ENCODE results near the gene ARHGAP42. TPM values are rescaled to one million over a fixed set of nuclear protein-coding genes. Genes with fewer than 3 reads are reported as not detected.

Gene ARHGAP42
- total and polyA plus RNA-seq, 4 donors: 3.8 to 17.2 (median 12.0) TPM

GRCh38 chr11:100922121-100922520 lies 235.0 kb downstream of the ARHGAP42 start:
- no peak for TF ChIP-seq GABPA (IDR thresholded peaks at IDR 0.05 in 1 of 2, conservative IDR thresholded peaks at IDR 0.05 in 1 of 2)
- no peak for TF ChIP-seq NR2F2 (IDR thresholded peaks at IDR 0.05)
- TF ChIP-seq FOXA2 (IDR thresholded peaks at IDR 0.05): no peak
- TF ChIP-seq RXRA (IDR thresholded peaks at IDR 0.05): no peak
- TF ChIP-seq RAD21 (IDR thresholded peaks at IDR 0.05): no peak
- no peak for TF ChIP-seq TAF1 (conservative IDR thresholded peaks at IDR 0.05)
- WGBS: 79% methylated on average over 5 of the region's 5 CpGs
- H3K27me3 ChIP-seq (ENCODE audit: control insufficient read depth in 4 of 4, insufficient read depth in 4 of 4, low read length in 3 of 4): no peaks in the 10 kb centered on the region
- no peak overlapping the region for H3K27ac ChIP-seq (ENCODE audit: low read depth in 1 of 2, low read length in 2 of 2)
- no peak overlapping the region for H3K4me3 ChIP-seq (ENCODE audit: low read depth in 1 of 3, low read length in 3 of 3)
- H3K9ac ChIP-seq (ENCODE audit: low read depth in 1 of 2, low read length in 2 of 2): no peak overlapping the region
- H3K36me3 ChIP-seq (ENCODE audit: control insufficient read depth in 4 of 4, insufficient read depth in 3 of 4, low read depth in 1 of 4, low read length in 3 of 4): peaks cover 0 to 3% (median 0%) of the 10 kb centered on the region in 4 donors
- DNase-seq (ENCODE audit: low spot score): no peak
- H3K4me1 ChIP-seq (ENCODE audit: control insufficient read depth in 4 of 4, insufficient read depth in 4 of 4, low read length in 3 of 4): peaks cover 0 to 7% (median 2%) of the 10 kb centered on the region in 4 donors
- H3K9me3 ChIP-seq (ENCODE audit: control insufficient read depth in 4 of 4, low read length in 3 of 4): no peaks in the 10 kb centered on the region

GRCh38 chr11:100923555-100923954 lies 236.5 kb downstream of the ARHGAP42 start:
- no peak for DNase-seq (ENCODE audit: low spot score)
- Histone ChIP-seq H3K4me3 (ENCODE audit: low read depth in 1 of 3, low read length in 3 of 3) (no peak overlapping the region), H3K4me1 (ENCODE audit: control insufficient read depth in 4 of 4, insufficient read depth in 4 of 4, low read length in 3 of 4) (peaks cover 0 to 7% (median 2%) of the 10 kb centered on the region in 4 donors), H3K27ac (ENCODE audit: low read depth in 1 of 2, low read length in 2 of 2) (no peak overlapping the region), H3K9me3 (ENCODE audit: control insufficient read depth in 4 of 4, low read length in 3 of 4) (no peaks in the 10 kb centered on the region), H3K9ac (ENCODE audit: low read depth in 1 of 2, low read length in 2 of 2) (no peak overlapping the region), H3K27me3 (ENCODE audit: control insufficient read depth in 4 of 4, insufficient read depth in 4 of 4, low read length in 3 of 4) (no peaks in the 10 kb centered on the region), H3K36me3 (ENCODE audit: control insufficient read depth in 4 of 4, insufficient read depth in 3 of 4, low read depth in 1 of 4, low read length in 3 of 4) (peaks cover 0 to 3% (median 0%) of the 10 kb centered on the region in 4 donors)
- no peak for TF ChIP-seq REST (IDR thresholded peaks at IDR 0.05)
- no peak for TF ChIP-seq YY1 (IDR thresholded peaks at IDR 0.05)
- TF ChIP-seq NR2F2 (IDR thresholded peaks at IDR 0.05): no peak
- TF ChIP-seq RXRA (IDR thresholded peaks at IDR 0.05): no peak
- no peak for TF ChIP-seq ATF3 (IDR thresholded peaks at IDR 0.05)
- TF ChIP-seq FOXA1 (IDR thresholded peaks at IDR 0.05): no peak
- TF ChIP-seq HNF4A (conservative IDR thresholded peaks at IDR 0.05): no peak
- TF ChIP-seq SP1 (IDR thresholded peaks at IDR 0.05): no peak
- WGBS: 75% methylated on average over 2 of the region's 2 CpGs

- WGBS: 85% methylated on average over 3 of the region's 3 CpGs
- Histone ChIP-seq H3K9ac (ENCODE audit: low read depth in 1 of 2, low read length in 2 of 2) (no peak overlapping the region), H3K36me3 (ENCODE audit: control insufficient read depth in 4 of 4, insufficient read depth in 3 of 4, low read depth in 1 of 4, low read length in 3 of 4) (peaks cover 0 to 3% (median 0%) of the 10 kb centered on the region in 4 donors), H3K27me3 (ENCODE audit: control insufficient read depth in 4 of 4, insufficient read depth in 4 of 4, low read length in 3 of 4) (no peaks in the 10 kb centered on the region), H3K27ac (ENCODE audit: low read depth in 1 of 2, low read length in 2 of 2) (no peak overlapping the region), H3K4me3 (ENCODE audit: low read depth in 1 of 3, low read length in 3 of 3) (no peak overlapping the region), H3K9me3 (ENCODE audit: control insufficient read depth in 4 of 4, low read length in 3 of 4) (no peaks in the 10 kb centered on the region), H3K4me1 (ENCODE audit: control insufficient read depth in 4 of 4, insufficient read depth in 4 of 4, low read length in 3 of 4) (no peaks in the 10 kb centered on the region)
- TF ChIP-seq RAD21 (IDR thresholded peaks at IDR 0.05): no peak
- no peak for TF ChIP-seq EGR1 (IDR thresholded peaks at IDR 0.05; ENCODE audit: low read depth in 2 of 2)
- TF ChIP-seq JUND (IDR thresholded peaks at IDR 0.05): no peak
- no peak for TF ChIP-seq HNF4A (conservative IDR thresholded peaks at IDR 0.05)
- TF ChIP-seq MAX (IDR thresholded peaks at IDR 0.05): no peak
- TF ChIP-seq TAF1 (conservative IDR thresholded peaks at IDR 0.05): no peak
- no peak for TF ChIP-seq NR2F2 (IDR thresholded peaks at IDR 0.05)
- no peak for TF ChIP-seq FOXA2 (IDR thresholded peaks at IDR 0.05)
- TF ChIP-seq CTCF (IDR thresholded peaks at IDR 0.05; ENCODE audit: low read depth, low read length, missing input control): no peak
- TF ChIP-seq REST (IDR thresholded peaks at IDR 0.05): no peak
- no peak for DNase-seq (ENCODE audit: low spot score)
Measured at GRCh38 chr11:100925935-100926334, 238.8 kb downstream of the ARHGAP42 start.

All from liver (tissue), 9 donors.